HG03571 (cell line): ENCODE results near the gene IL31RA.
"Not testable (repeated sequence)": the region's sequence is repeated elsewhere in the genome, so short reads cannot be mapped to it uniquely, and the experiment has no call there.

ENCODE experiments used
- ATAC-seq: cut with Tn5 transposase; IDR thresholded peaks from one replicate; pipeline ENCODE4 v1.9.1; 2021; ENCODE audit not compliant: unreplicated experiment

IL31RA gene

GRCh38 chr5:55923865-55924500 is 72.8 kb downstream of the IL31RA start:
- ATAC-seq = no peak

- no peak for ATAC-seq
Measured at GRCh38 chr5:55924744-55925143, 73.6 kb downstream of the IL31RA start.

GRCh38 chr5:55925181-55925580 is 74.0 kb downstream of the IL31RA start:
- no peak for ATAC-seq

- no peak for ATAC-seq
Measured at GRCh38 chr5:55925712-55926111, 74.6 kb downstream of the IL31RA start.

DNA sequence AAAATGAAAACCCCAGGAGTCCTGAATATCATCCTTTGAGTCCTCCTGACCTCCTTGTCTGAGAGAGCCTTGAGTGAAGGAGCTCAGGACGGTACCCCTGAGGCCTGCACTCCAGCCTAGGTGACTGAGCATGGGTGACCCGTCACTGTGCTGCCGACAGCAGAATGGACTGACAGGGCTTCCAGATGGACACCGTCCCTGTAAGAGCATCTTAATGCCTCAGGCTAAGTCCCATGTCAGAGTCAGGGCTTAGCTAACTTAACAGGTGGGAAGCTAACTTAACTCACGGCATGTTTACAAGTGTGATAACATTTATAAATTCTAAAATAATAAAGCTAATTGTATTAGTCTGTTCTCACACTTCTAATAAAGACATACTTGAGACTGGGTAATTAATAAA is 75.3 kb downstream of the IL31RA start:
- ATAC-seq = no peak

DNA sequence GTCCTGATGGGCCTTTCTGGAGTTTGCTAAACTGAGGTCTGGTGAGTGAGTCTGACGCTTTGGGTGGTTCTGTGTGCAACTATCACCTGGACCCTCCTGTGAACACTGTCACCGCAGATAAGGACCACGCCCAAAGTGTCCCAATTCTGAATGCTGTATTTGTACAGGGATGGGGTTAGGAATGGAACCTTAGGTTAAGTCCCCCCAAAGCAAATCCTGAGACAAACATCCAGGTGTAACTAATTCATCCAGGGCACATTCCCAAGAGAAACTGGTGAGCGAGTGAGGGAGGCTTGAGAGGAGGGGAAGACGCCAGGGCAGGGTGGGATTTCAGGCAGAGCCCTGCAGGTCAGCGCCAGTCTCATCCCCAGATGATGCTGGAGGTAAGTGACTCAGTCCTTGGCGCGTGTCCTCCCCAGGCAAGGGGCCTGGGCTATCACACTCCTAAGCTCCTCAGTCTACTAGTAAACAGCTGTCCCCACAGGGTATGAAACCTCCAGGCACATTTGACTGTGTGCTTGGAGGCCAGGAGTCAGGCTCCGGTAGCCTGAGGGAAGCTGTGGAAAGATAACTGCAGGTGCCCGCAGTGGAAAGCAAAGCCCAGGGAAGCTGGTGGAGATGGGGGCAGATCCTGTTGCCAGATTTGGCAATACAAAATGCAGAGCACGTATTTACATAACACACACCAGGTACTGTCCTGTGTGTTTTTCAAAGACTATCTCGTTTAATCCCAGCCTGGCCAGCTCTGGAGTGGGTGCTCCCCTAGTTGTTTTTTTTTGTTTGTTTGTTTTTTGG is 76.9 kb downstream of the IL31RA start:
- ATAC-seq = no peak

DNA sequence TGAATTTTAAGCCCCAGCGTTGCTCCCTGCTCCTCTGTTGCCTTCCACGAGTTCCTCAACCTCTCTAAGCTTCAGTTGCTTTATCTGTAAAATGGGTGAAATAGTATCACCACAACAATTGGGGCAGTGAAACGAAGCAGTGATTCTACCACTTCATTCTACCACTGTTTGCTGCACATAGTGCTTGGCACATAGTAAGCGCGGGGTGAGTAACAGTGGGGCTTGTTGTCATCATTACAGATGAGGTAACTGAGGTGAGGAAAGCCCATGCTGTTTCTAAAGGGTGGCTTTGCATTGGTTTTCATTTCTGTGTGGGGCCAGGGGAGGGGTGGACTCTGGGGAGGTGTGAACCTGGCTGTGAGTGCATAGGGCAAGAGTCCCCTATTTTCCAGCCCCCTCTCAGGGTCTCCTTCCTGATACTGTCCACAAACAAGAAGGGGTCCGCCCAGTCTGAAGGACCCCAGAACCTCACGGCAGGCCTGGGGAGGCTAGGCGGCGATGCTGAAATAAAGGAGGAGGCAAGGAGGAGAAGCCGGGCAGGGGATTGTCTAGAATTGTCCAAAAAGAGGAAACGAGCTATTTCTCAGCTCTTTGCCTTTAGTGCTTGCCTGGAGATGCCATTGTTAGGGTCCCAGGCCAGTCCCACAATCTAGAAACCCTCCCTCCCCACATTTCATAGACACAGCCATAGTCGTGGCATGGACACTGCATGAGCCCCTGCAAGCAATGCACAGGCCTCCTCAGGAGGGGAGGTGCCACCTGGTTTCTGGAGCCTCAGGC is 78.1 kb downstream of the IL31RA start:
- no peak for ATAC-seq

- no peak for ATAC-seq
Measured at GRCh38 chr5:55932700-55933099, 81.5 kb downstream of the IL31RA start.

- no peak for ATAC-seq
Measured at GRCh38 chr5:55933377-55934114, 82.4 kb downstream of the IL31RA start.

DNA sequence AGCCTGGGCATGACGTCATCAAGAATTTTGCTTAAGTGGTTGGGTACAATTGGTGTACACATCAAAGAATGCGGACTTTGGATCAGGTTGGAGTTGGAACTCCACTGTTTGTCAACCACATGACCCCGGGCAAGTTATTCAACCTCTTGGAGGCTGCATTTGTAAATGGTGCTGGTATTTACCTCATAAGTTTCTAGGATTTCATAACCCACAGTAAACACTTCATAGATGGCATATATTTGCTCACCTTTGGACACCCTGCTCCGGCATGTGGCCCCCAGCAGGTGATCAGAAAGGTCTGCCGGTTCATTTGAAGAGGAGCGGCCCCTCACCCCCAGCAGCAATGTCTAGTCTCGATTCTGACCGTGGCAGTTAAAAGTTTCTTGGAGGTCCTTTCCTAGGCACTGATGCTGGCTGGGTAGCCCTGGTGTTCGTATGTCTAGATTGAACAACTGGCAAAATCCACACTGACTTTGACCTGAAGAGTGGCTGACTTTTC is 83.0 kb downstream of the IL31RA start:
- no peak for ATAC-seq

- no peak for ATAC-seq
Measured at GRCh38 chr5:55934720-55935119, 83.6 kb downstream of the IL31RA start.

DNA sequence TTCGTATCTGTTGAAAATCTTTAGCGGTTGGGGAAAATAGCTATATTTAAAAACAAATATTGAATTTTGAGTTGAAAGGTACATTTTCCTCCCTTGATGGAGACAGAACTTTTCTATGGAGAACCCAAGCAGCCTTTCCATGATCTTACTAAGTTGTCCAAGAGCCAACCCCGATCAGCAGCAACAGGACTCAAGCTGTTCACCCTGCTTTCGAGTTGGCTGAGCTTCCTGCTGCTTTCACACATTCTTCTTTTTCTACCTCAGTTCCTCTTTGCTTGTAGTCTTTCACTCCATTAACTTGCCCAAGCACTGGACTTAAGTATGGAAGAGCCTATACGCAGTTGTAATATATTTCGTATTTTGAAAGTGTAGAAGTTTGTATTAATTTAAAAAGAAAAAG is 84.2 kb downstream of the IL31RA start:
- no peak for ATAC-seq

- no peak for ATAC-seq
Measured at GRCh38 chr5:55936100-55936693, 85.0 kb downstream of the IL31RA start.

- ATAC-seq = not testable (repeated sequence)
Measured at GRCh38 chr5:55937598-55937997, 86.4 kb downstream of the IL31RA start.

DNA sequence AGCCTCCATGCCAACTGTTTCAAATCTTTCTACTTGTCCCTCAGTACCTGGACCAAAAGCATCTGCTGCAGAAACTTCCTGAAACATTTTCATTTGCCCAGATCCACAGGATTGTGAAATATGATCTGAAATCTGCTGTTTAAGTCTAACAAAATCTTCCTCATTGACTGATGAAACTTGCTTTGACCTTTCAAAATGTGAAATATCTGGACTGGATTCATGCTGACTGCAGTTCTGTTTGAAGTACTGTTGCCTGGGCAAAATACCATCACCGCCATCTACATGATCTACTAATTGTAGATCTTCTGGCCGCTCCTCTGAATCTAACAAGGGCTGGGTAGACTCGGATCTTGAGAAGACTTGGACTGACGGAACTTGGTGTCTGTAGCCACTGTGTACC is 90.0 kb downstream of the IL31RA start:
- not testable (repeated sequence) for ATAC-seq

- no peak for ATAC-seq
Measured at GRCh38 chr5:55959208-55959607, 108.1 kb downstream of the IL31RA start.

- ATAC-seq = no peak
Measured at GRCh38 chr5:55960779-55961178, 109.6 kb downstream of the IL31RA start.

GRCh38 chr5:55965525-55965924 is 114.4 kb downstream of the IL31RA start:
- ATAC-seq = no peak

- ATAC-seq = no peak
Measured at GRCh38 chr5:55966284-55966683, 115.1 kb downstream of the IL31RA start.

GRCh38 chr5:55969956-55970355 is 118.8 kb downstream of the IL31RA start:
- ATAC-seq = no peak
